Fibroblast of skin of scalp (primary cell): ENCODE measurements around the gene SLC38A1.
"Not testable (repeated sequence)": the region's sequence is repeated elsewhere in the genome, so short reads cannot be mapped to it uniquely, and the experiment has no call there.

ENCODE experiments used
- DNase-seq: peaks from one replicate; pipeline ENCODE4 v3.0.0-alpha.2; 2013

Gene SLC38A1

DNA sequence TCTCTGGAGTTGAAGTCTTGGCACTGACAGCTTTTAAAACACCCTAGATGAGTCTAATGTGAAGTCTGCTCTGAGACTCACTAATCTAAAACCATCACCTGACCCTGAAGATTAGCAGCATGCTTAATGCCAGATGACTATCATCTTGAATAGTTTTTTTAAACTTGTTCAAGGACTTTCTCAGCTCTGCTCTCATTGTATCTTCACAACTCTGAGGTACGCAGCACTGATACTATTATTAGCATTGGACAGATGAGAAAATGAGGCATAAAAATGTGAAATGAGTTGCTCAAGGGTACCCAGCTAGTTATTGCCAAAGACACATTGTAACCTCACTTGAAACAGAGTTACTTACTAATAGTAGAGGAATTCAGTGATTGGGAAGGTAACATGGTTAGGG lies 4.8 kb downstream of the SLC38A1 start:
- DNase-seq, result peak; percentile 43

DNA sequence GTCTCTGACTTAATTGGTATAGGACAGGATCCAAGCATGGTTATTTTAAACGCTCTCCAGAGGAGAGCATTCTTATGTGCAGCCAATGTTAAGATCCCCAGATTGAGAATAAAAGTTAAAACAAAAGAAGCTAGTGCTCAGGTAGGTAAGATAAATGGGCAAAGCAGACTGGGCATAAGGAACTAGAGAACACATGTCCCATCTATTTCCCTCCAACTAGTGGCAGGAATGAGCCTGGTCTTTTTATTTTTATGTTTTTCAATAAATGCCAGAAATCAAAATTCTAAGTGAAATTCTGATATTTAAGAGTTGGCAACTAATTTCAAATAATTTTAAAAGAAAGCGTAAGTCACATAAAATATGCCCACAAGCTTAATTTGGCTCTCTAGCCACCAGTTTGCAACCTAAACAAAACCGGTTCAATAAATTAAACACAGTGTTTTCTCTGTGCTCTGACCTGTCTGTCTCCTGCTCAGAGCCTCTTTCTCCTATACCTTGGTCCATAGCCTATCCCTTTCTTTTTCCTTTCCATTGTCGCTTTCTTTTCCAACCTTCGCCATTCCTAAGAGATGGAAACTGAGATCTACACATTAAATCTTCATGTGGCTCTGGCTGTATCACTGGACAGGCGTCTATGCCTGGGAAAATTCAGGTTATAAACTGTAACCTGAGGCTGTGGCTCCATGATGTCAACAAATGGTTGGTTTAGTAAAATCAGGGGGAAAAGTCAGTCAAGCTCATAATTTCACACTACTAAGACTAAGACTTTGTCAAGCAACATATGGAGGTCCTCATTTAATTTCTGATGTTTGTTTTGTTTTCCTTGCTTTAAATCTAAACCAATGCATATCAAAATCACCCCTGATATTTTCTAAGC lies 5.5 kb downstream of the SLC38A1 start:
- DNase-seq, result no peak

DNA sequence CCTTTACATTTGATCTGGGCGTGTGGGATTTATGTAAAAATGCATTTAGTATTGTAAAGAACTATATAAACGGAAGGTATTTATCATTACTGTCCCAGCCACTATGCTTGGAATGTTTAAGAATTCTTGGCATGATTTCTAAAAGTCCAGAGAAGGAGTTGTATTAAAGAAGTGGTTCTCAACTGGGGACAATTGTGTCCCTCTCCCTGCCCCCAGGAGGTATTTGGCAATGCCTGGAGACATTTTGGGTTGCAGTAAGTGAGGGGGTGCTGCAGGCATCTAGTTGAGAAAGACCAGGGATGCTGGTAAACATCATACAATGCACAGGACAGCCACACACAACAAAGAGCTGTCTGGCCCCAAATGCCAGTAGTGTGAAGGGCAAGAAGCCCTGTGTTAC lies 7.2 kb downstream of the SLC38A1 start:
- DNase-seq, result peak; percentile 46

- no peak for DNase-seq
These were observed 7.8 kb downstream of the SLC38A1 start for GRCh38 chr12:46260913-46261476.

- DNase-seq, result peak; percentile 80
These were observed 8.5 kb downstream of the SLC38A1 start for GRCh38 chr12:46260124-46260912.

GRCh38 chr12:46259713-46260112 lies 9.1 kb downstream of the SLC38A1 start:
- DNase-seq, result no peak

- no peak for DNase-seq
These were observed 9.8 kb downstream of the SLC38A1 start for GRCh38 chr12:46259071-46259470.

DNA sequence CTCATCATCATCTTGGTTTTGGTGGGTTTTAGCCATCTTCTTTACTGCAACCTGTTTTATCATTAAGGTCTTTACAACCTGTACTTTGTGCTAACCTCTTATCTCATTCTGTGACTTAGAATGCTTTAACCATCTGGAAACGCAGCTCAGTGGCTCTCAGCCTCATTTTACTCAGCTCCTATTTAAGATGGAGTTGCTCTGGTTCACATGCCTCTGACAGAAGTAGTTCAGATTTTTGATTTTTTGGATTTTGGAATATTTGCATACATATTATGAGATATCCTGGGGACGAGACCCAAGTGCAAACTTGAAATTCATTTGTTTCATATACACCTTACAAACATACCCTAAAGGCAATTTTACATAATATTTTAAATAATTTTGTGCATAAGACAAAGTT lies 10.7 kb downstream of the SLC38A1 start:
- no peak for DNase-seq

GRCh38 chr12:46256942-46257341 lies 11.9 kb downstream of the SLC38A1 start:
- DNase-seq, result no peak

DNA sequence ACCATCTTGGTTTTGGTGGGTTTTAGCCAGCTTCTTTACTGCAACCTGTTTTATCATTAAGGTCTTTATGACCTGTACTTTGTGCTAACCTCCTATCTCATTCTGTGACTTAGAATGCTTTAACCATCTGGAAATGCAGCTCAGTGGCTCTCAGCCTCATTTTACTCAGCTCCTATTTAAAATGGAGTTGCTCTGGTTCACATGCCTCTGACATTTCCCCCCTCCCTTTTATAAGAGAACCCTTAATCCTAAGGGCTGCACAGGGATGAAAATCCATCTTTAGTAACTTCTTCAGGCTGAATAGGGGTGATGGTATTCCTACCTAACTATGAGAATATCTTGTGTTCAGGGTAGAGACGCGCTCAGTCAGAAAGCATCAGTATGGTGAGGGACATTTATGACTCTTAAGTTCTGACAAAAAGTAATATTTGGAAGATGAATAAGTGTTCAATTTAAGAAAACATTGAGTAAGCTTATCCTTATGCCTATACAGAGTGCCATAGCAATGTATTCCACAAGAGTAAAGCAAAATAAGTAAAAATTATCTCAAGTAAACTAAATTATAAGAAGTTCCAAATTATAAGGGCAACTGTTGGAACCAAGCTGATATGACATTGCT lies 15.2 kb downstream of the SLC38A1 start:
- no peak for DNase-seq

- not testable (repeated sequence) for DNase-seq
These were observed 16.8 kb downstream of the SLC38A1 start for GRCh38 chr12:46251994-46252393.

DNA sequence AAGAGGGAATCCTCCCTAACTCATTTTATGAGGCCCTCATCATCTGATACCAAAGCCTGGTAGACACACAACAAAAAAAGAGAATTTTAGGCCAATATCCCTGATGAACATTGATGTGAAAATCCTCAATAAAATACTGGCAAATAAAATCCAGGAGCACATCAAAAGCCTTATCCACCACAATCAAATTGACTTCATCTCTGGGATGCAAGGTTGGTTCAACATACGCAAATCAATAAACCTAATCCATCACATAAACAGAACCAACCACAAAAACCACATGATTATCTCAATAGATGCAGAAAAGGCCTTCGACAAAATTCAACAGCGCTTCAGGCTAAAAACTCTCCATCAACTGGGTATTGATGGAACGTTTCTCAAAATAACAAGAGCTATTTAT lies 18.9 kb downstream of the SLC38A1 start:
- DNase-seq, result not testable (repeated sequence)

DNA sequence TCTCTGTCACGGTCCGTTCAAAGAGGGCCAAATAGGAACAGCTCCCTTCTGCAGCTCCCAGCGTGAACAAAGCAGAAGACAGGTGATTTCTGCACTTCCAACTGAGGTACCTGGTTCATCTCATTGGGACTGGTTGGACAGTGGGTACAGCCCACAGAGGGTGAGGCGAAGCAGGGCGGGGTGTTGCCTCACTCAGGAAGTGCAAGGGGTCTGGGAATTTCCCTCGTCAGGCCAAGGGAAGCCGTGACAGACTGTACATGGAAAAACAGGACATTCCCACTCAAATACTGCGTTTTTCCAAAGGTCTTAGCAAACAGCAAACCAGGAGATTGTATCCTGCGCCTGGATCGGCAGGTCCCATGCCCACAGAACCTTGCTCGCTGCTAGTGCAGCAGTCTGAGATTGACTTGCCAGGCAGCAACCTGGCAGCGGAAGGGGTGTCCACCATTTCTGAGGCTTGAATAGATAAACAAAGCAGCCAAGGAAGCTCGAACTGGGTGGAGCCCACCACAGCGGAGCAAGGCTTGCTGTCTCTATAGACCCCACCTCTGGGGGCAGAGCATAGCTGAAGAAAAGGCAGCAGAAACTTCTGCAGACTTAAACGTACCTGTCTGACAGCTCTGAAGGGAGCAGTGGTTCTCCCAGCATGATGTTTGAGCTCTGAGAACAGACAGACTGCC lies 22.7 kb downstream of the SLC38A1 start:
- no peak for DNase-seq

- DNase-seq, result no peak
These were observed 23.8 kb downstream of the SLC38A1 start for GRCh38 chr12:46244997-46245396.

DNA sequence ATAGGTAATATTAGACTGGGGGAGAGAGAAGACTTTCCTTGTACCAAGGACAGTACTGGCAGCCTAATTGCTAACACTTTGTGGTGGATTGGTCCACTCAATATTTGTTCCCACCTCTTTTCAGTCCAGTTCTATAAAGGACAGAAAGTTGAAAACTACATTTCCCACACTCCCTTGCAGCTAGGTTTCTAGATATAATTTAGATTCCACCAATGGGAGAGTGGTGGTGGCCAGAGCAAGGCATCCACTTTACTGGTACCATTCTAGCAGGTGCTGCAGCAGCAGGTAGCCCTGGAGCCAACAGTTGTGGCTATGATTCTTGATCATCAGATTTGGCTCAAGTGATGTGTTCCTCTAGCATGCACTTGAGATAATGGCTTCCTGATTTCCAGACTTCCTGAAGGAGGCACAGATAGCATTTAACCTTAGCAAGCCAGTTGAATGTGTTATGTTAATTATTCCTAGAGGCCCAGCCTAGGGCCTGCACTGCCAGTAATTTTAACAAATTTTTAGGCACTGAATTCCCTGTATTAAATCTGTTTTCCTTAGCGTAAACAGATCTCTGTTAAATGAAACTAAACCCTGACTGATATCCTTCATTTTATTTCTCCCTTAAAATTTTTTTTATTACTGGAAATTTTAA lies 24.4 kb downstream of the SLC38A1 start:
- DNase-seq, result no peak

DNA sequence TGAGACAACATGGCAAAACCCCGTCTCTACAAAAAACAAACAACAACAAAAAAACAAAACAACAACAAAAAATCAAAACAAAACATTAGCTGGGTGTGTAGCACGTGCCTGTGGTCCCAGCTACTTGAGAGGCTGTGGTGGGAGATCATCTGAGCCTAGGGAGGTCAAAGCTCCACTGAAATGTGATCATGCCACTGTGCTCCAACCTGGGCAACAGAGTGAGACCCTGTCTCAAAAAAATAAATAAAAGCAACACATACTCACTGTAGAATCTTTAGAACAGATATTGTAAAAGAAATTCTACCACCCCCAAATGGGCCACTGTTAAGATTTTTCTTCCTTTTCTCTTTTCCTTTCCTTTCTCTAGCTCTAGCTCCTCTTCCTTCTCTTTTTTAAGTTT lies 26.3 kb downstream of the SLC38A1 start:
- no peak for DNase-seq

DNA sequence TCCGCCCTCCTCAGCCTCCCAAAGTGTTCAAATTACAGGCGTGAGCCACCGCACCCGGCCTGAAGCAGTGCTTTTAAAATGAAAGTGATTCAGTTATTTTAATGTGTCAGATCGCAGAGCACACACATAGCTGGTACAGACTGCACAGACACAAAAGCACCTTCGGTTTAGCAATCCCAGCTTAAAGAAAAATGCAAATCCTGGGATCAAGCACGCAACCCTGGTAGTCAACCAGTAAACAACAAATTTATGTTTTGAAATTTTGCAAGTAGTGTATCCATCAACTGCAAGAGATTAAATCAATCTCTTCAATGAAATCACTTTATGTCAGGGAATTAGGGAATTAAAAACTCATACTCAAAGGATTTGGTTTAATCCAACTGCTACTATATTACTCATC lies 28.4 kb downstream of the SLC38A1 start:
- no peak for DNase-seq

DNA sequence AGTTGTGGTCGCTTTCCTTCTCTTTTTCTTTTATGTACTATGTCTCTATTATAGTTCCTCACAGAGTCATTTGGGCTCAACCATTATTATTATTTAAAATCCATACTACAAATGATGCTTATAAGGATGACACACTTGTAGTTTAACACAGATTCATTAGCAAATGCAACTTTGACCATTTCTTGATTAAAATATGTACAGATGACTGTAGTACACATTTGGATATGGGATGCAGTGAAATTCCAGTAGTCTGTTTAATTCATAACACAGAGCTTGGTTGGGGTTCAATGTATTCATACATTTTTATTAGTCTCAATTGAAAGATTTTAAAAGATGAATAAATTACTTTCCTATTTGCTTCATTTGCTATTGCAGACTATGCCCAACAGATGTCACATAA lies 30.0 kb downstream of the SLC38A1 start:
- no peak for DNase-seq

GRCh38 chr12:46237371-46238045 lies 31.3 kb downstream of the SLC38A1 start:
- DNase-seq, result no peak

- DNase-seq, result no peak
These were observed 34.8 kb downstream of the SLC38A1 start for GRCh38 chr12:46234000-46234399.

DNA sequence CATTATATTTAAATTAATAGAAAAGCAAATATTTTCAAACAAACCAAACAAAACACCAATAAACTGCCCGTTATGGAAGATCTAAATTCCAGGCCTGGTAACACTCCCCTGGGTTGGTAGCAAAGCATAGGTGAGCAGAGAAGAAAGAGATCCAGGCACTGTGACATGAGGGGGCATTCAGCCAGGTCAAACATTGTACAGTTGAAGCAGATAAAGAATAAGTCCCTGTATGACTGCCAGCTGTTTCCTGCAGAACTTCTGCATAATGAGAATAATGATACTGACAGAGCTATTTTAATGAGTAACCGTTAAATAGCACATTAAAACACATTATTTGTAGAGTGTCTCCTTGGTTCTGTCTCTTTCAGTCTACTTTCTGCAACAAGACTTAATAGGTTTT lies 35.4 kb downstream of the SLC38A1 start:
- DNase-seq, result no peak
